Stimulated activated memory B cell treated with anti-CD40 and anti-IgM and Interleukin-4, amounts not matched to agents 10 μg/mL and 1 μg/mL and 100 μg/mL, for 72 hours (primary cell): ENCODE measurements around the gene LBHD1.
"Not testable (repeated sequence)": the region's sequence is repeated elsewhere in the genome, so short reads cannot be mapped to it uniquely, and the experiment has no call there.

Experiments
- ATAC-seq: fragments of 150-1000 bp; cut with Tn5 transposase; 2 replicates; pipeline ENCODE4 v1.10.0; 2021
- H3K27ac Mint-ChIP-seq: one replicate; pipeline ENCODE4 v1.8.0; 2022; ENCODE audit warnings: mild to moderate bottlenecking, mixed read lengths
- H3K27me3 Mint-ChIP-seq: one replicate; pipeline ENCODE4 v1.8.0; 2022; ENCODE audit warnings: mixed read lengths
- H3K36me3 Mint-ChIP-seq: one replicate; pipeline ENCODE4 v1.8.0; 2022; ENCODE audit warnings: mixed read lengths
- H3K4me1 Mint-ChIP-seq: one replicate; pipeline ENCODE4 v1.8.0; 2022; ENCODE audit warnings: mixed read lengths
- H3K4me3 Mint-ChIP-seq: one replicate; pipeline ENCODE4 v1.8.0; 2022; ENCODE audit warnings: mild to moderate bottlenecking, moderate library complexity, mixed read lengths
- H3K9me3 Mint-ChIP-seq: one replicate; pipeline ENCODE4 v1.8.0; 2022; ENCODE audit warnings: mixed read lengths

The LBHD1 gene

GRCh38 chr11:62652161-62653006 is 19.7 kb downstream of the LBHD1 start:
- Mint-ChIP-seq H3K9me3 (no peaks in the 10 kb centered on the region), H3K36me3 (peaks cover 5% of the 10 kb centered on the region), H3K4me1 (peaks cover 40% of the 10 kb centered on the region)

GRCh38 chr11:62650283-62650682 is 21.8 kb downstream of the LBHD1 start:
- H3K4me1 Mint-ChIP-seq = peaks cover 53% of the 10 kb centered on the region
- H3K9me3 Mint-ChIP-seq, H3K27ac Mint-ChIP-seq, H3K36me3 Mint-ChIP-seq, H3K27me3 Mint-ChIP-seq, H3K4me3 Mint-ChIP-seq, ATAC-seq: not testable (repeated sequence)

More at GRCh38 chr11:62652161-62653006, 19.7 kb downstream of the LBHD1 start:
- ATAC-seq = no peak
- Mint-ChIP-seq H3K27ac (peak overlapping the region; percentile 89), H3K27me3 (no peaks in the 10 kb centered on the region), H3K4me3 (peak overlapping the region; percentile 98)

- H3K4me3 Mint-ChIP-seq = no peak overlapping the region
- H3K36me3 Mint-ChIP-seq = peaks cover 5% of the 10 kb centered on the region
- no peak overlapping the region for H3K27ac Mint-ChIP-seq
- no peaks in the 10 kb centered on the region for H3K9me3 Mint-ChIP-seq
- no peak for ATAC-seq
- H3K4me1 Mint-ChIP-seq = peaks cover 54% of the 10 kb centered on the region
- H3K27me3 Mint-ChIP-seq = no peaks in the 10 kb centered on the region
Observed at GRCh38 chr11:62649486-62649885, 22.6 kb downstream of the LBHD1 start.

GRCh38 chr11:62648967-62649364 is 23.1 kb downstream of the LBHD1 start:
- H3K4me3 Mint-ChIP-seq = no peak overlapping the region

GRCh38 chr11:62648185-62648966 is 23.7 kb downstream of the LBHD1 start:
- no peaks in the 10 kb centered on the region for H3K27me3 Mint-ChIP-seq

More at GRCh38 chr11:62648967-62649364, 23.1 kb downstream of the LBHD1 start:
- H3K4me1 Mint-ChIP-seq = peaks cover 55% of the 10 kb centered on the region
- ATAC-seq = no peak
- no peak overlapping the region for H3K27ac Mint-ChIP-seq
- peaks cover 5% of the 10 kb centered on the region for H3K36me3 Mint-ChIP-seq
- H3K9me3 Mint-ChIP-seq = no peaks in the 10 kb centered on the region
- no peaks in the 10 kb centered on the region for H3K27me3 Mint-ChIP-seq

GRCh38 chr11:62647609-62648005 is 24.5 kb downstream of the LBHD1 start:
- no peak for ATAC-seq
- Mint-ChIP-seq H3K27ac (no peak overlapping the region), H3K9me3 (no peaks in the 10 kb centered on the region), H3K4me3 (no peak overlapping the region), H3K27me3 (no peaks in the 10 kb centered on the region), H3K36me3 (peaks cover 5% of the 10 kb centered on the region), H3K4me1 (peaks cover 47% of the 10 kb centered on the region)

More at GRCh38 chr11:62648185-62648966, 23.7 kb downstream of the LBHD1 start:
- Mint-ChIP-seq H3K27ac (no peak overlapping the region), H3K36me3 (peaks cover 5% of the 10 kb centered on the region), H3K4me1 (peaks cover 50% of the 10 kb centered on the region), H3K4me3 (no peak overlapping the region), H3K9me3 (no peaks in the 10 kb centered on the region)
- no peak for ATAC-seq

GRCh38 chr11:62646825-62647608 is 25.1 kb downstream of the LBHD1 start:
- Mint-ChIP-seq H3K36me3 (peaks cover 5% of the 10 kb centered on the region), H3K4me3 (peak overlapping the region; percentile 98), H3K27ac (peak overlapping the region; percentile 93), H3K9me3 (no peaks in the 10 kb centered on the region), H3K27me3 (no peaks in the 10 kb centered on the region), H3K4me1 (peaks cover 41% of the 10 kb centered on the region)
- ATAC-seq = no peak

- H3K4me1 Mint-ChIP-seq = peaks cover 44% of the 10 kb centered on the region
- H3K27ac Mint-ChIP-seq = peak within 1 kb of the TSS; percentile 93
- no peaks in the 10 kb centered on the region for H3K27me3 Mint-ChIP-seq
- no peaks in the 10 kb centered on the region for H3K9me3 Mint-ChIP-seq
- H3K4me3 Mint-ChIP-seq = peak within 1 kb of the TSS; percentile 98
- ATAC-seq = peak; percentile 99
- H3K36me3 Mint-ChIP-seq = peaks cover 5% of the 10 kb centered on the region
Observed at GRCh38 chr11:62645946-62646824, 25.9 kb downstream of the LBHD1 start, which contains the start of gene GANAB. Gene GANAB (minus strand): TSS chr11:62646613. CDS start chr11:62646599, 14 bp downstream.

- Mint-ChIP-seq H3K4me3 (peak overlapping the region; percentile 98), H3K27ac (peak overlapping the region; percentile 93), H3K36me3 (peaks cover 5% of the 10 kb centered on the region), H3K4me1 (peaks cover 44% of the 10 kb centered on the region), H3K27me3 (no peaks in the 10 kb centered on the region), H3K9me3 (no peaks in the 10 kb centered on the region)
- no peak for ATAC-seq
Observed at GRCh38 chr11:62645671-62645945, 26.5 kb downstream of the LBHD1 start.

- no peak for ATAC-seq
- Mint-ChIP-seq H3K27ac (no peak overlapping the region), H3K36me3 (peaks cover 11% of the 10 kb centered on the region), H3K9me3 (no peaks in the 10 kb centered on the region), H3K4me1 (peaks cover 43% of the 10 kb centered on the region), H3K4me3 (no peak overlapping the region), H3K27me3 (no peaks in the 10 kb centered on the region)
Observed at GRCh38 chr11:62644220-62644619, 27.8 kb downstream of the LBHD1 start.

GRCh38 chr11:62632492-62632891 is 39.6 kb downstream of the LBHD1 start:
- peak overlapping the region; percentile 49 for H3K27ac Mint-ChIP-seq
- H3K4me3 Mint-ChIP-seq = no peak overlapping the region
- ATAC-seq = no peak
- H3K4me1 Mint-ChIP-seq = peaks cover under 1% of the 10 kb centered on the region
- H3K9me3 Mint-ChIP-seq = no peaks in the 10 kb centered on the region
- no peaks in the 10 kb centered on the region for H3K27me3 Mint-ChIP-seq
- peaks cover 79% of the 10 kb centered on the region for H3K36me3 Mint-ChIP-seq

- Mint-ChIP-seq H3K27ac (no peak overlapping the region), H3K27me3 (no peaks in the 10 kb centered on the region), H3K4me3 (no peak overlapping the region), H3K9me3 (no peaks in the 10 kb centered on the region), H3K36me3 (peaks cover 72% of the 10 kb centered on the region), H3K4me1 (no peaks in the 10 kb centered on the region)
- ATAC-seq = no peak
Observed at GRCh38 chr11:62627713-62628112, 44.4 kb downstream of the LBHD1 start.

- ATAC-seq = no peak
- H3K27ac Mint-ChIP-seq = peak overlapping the region; percentile 90
- peaks cover 23% of the 10 kb centered on the region for H3K36me3 Mint-ChIP-seq
- H3K4me3 Mint-ChIP-seq = peak overlapping the region; percentile 93
- H3K9me3 Mint-ChIP-seq = no peaks in the 10 kb centered on the region
- H3K4me1 Mint-ChIP-seq = peaks cover 16% of the 10 kb centered on the region
- H3K27me3 Mint-ChIP-seq = no peaks in the 10 kb centered on the region
Observed at GRCh38 chr11:62622476-62623089, 49.5 kb downstream of the LBHD1 start.
